ENCODE results near the gene CCT5.

CCT5 gene

GRCh38 chr5:10253390-10253789 lies 3.3 kb downstream of the CCT5 start:
- Histone ChIP-seq H2AFZ (ENCODE audit: low read depth, low read length) (no peak overlapping the region), H3K4me1 (ENCODE audit: insufficient read depth, low read length) (peaks cover 13% of the 10 kb centered on the region), H3K27me3 (ENCODE audit: insufficient read depth, low read length) (no peaks in the 10 kb centered on the region), H3K4me3 (ENCODE audit: low read length) (no peak overlapping the region), H3K36me3 (ENCODE audit: insufficient read depth, low read length) (peaks cover 57% of the 10 kb centered on the region), H3K9me3 (ENCODE audit: low read length) (no peaks in the 10 kb centered on the region)

GRCh38 chr5:10254686-10255085 lies 4.6 kb downstream of the CCT5 start:
- Histone ChIP-seq H3K36me3 (ENCODE audit: insufficient read depth, low read length) (peaks cover 70% of the 10 kb centered on the region), H3K27me3 (ENCODE audit: insufficient read depth, low read length) (no peaks in the 10 kb centered on the region), H3K4me1 (ENCODE audit: insufficient read depth, low read length) (peaks cover 10% of the 10 kb centered on the region), H2AFZ (ENCODE audit: low read depth, low read length) (no peak overlapping the region), H3K9me3 (ENCODE audit: low read length) (no peaks in the 10 kb centered on the region), H3K4me3 (ENCODE audit: low read length) (no peak overlapping the region)

- Histone ChIP-seq H3K9me3 (ENCODE audit: low read length) (no peaks in the 10 kb centered on the region), H3K36me3 (ENCODE audit: insufficient read depth, low read length) (peaks cover 94% of the 10 kb centered on the region), H3K27me3 (ENCODE audit: insufficient read depth, low read length) (no peaks in the 10 kb centered on the region), H2AFZ (ENCODE audit: low read depth, low read length) (no peak overlapping the region), H3K4me1 (ENCODE audit: insufficient read depth, low read length) (no peaks in the 10 kb centered on the region), H3K4me3 (ENCODE audit: low read length) (no peak overlapping the region)
Observed at GRCh38 chr5:10257870-10258269, 7.8 kb downstream of the CCT5 start.

DNA sequence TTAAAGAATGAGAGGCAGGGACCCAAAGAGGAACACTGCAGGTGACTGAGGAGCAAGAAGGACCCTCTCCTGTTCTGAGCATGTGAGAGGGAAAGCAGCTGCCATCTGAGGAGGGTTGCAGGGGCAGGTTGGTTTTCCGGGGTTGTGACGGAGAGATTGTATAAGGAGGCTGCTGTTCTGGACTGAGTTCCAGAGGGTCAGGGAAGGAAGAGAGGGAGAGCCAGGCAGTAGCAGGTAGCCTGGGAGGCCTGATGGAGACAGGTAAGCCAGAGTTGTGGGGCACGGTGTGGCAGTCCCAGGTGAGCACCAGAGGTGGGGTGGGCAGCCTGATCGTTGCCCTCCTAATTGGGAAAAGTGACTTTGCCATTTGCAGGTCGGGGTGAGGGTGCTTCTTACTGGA lies 9.8 kb downstream of the CCT5 start:
- Histone ChIP-seq H3K4me3 (ENCODE audit: low read length) (no peak overlapping the region), H2AFZ (ENCODE audit: low read depth, low read length) (no peak overlapping the region), H3K4me1 (ENCODE audit: insufficient read depth, low read length) (no peaks in the 10 kb centered on the region), H3K9me3 (ENCODE audit: low read length) (no peaks in the 10 kb centered on the region), H3K36me3 (ENCODE audit: insufficient read depth, low read length) (peaks cover 97% of the 10 kb centered on the region), H3K27me3 (ENCODE audit: insufficient read depth, low read length) (no peaks in the 10 kb centered on the region)

- no peaks in the 10 kb centered on the region for H3K27me3 ChIP-seq (ENCODE audit: insufficient read depth, low read length)
- H3K36me3 ChIP-seq (ENCODE audit: insufficient read depth, low read length), result peaks cover 97% of the 10 kb centered on the region
- H3K4me3 ChIP-seq (ENCODE audit: low read length), result no peak overlapping the region
- H3K4me1 ChIP-seq (ENCODE audit: insufficient read depth, low read length), result no peaks in the 10 kb centered on the region
- H2AFZ ChIP-seq (ENCODE audit: low read depth, low read length), result no peak overlapping the region
- no peaks in the 10 kb centered on the region for H3K9me3 ChIP-seq (ENCODE audit: low read length)
Observed at GRCh38 chr5:10261065-10261464, 11.0 kb downstream of the CCT5 start.

DNA sequence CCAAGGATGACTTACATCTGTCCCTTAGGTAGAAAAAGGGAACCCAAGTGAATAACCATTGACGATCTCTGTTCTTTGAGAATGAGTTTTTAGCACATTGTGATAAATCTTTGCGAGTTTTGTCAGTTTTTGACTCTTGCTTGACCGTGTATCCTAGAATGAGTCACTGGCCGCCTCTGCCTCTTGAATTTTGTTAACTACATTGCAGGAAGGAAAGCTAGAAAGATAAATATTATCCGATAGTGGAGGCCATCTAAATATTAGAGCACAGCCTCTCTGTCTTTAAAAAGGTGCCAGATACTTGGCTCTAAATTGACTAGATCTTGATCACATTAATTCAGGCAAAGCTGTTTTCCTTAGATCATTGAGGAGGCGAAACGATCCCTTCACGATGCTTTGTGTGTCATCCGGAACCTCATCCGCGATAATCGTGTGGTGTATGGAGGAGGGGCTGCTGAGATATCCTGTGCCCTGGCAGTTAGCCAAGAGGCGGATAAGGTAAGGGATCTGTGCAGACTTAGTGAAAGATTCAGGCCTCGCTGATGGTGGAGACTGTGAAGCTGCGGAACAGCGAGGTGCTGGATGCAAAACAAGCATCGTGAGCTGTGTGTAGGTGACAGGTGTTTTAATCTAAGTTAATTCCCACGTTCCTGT lies 12.2 kb downstream of the CCT5 start:
- H3K27me3 ChIP-seq (ENCODE audit: insufficient read depth, low read length), result no peaks in the 10 kb centered on the region
- peaks cover 90% of the 10 kb centered on the region for H3K36me3 ChIP-seq (ENCODE audit: insufficient read depth, low read length)
- no peak overlapping the region for H3K4me3 ChIP-seq (ENCODE audit: low read length)
- no peak overlapping the region for H2AFZ ChIP-seq (ENCODE audit: low read depth, low read length)
- H3K9me3 ChIP-seq (ENCODE audit: low read length), result no peaks in the 10 kb centered on the region
- H3K4me1 ChIP-seq (ENCODE audit: insufficient read depth, low read length), result no peaks in the 10 kb centered on the region

- Histone ChIP-seq H3K9me3 (ENCODE audit: low read length) (no peaks in the 10 kb centered on the region), H3K4me1 (ENCODE audit: insufficient read depth, low read length) (no peaks in the 10 kb centered on the region), H3K36me3 (ENCODE audit: insufficient read depth, low read length) (peaks cover 83% of the 10 kb centered on the region), H3K4me3 (ENCODE audit: low read length) (no peak overlapping the region), H2AFZ (ENCODE audit: low read depth, low read length) (no peak overlapping the region), H3K27me3 (ENCODE audit: insufficient read depth, low read length) (no peaks in the 10 kb centered on the region)
Observed at GRCh38 chr5:10262995-10263394, 12.9 kb downstream of the CCT5 start.

- H3K4me1 ChIP-seq (ENCODE audit: insufficient read depth, low read length), result no peaks in the 10 kb centered on the region
- H3K36me3 ChIP-seq (ENCODE audit: insufficient read depth, low read length), result peaks cover 67% of the 10 kb centered on the region
- no peak overlapping the region for H3K4me3 ChIP-seq (ENCODE audit: low read length)
Observed at GRCh38 chr5:10264604-10265003, 14.5 kb downstream of the CCT5 start.

GRCh38 chr5:10265245-10266109 lies 15.4 kb downstream of the CCT5 start:
- no peaks in the 10 kb centered on the region for H3K27me3 ChIP-seq (ENCODE audit: insufficient read depth, low read length)
- no peaks in the 10 kb centered on the region for H3K9me3 ChIP-seq (ENCODE audit: low read length)
- H2AFZ ChIP-seq (ENCODE audit: low read depth, low read length), result no peak overlapping the region
- no peaks in the 10 kb centered on the region for H3K4me1 ChIP-seq (ENCODE audit: insufficient read depth, low read length)
- peaks cover 58% of the 10 kb centered on the region for H3K36me3 ChIP-seq (ENCODE audit: insufficient read depth, low read length)
- H3K4me3 ChIP-seq (ENCODE audit: low read length), result no peak overlapping the region

More at GRCh38 chr5:10264604-10265003, 14.5 kb downstream of the CCT5 start:
- H3K9me3 ChIP-seq (ENCODE audit: low read length), result no peaks in the 10 kb centered on the region
- no peaks in the 10 kb centered on the region for H3K27me3 ChIP-seq (ENCODE audit: insufficient read depth, low read length)
- H2AFZ ChIP-seq (ENCODE audit: low read depth, low read length), result no peak overlapping the region

GRCh38 chr5:10266137-10266536 lies 16.1 kb downstream of the CCT5 start:
- no peak overlapping the region for H3K4me3 ChIP-seq (ENCODE audit: low read length)
- peaks cover 51% of the 10 kb centered on the region for H3K36me3 ChIP-seq (ENCODE audit: insufficient read depth, low read length)
- no peaks in the 10 kb centered on the region for H3K4me1 ChIP-seq (ENCODE audit: insufficient read depth, low read length)
- no peaks in the 10 kb centered on the region for H3K27me3 ChIP-seq (ENCODE audit: insufficient read depth, low read length)
- no peak overlapping the region for H2AFZ ChIP-seq (ENCODE audit: low read depth, low read length)
- no peaks in the 10 kb centered on the region for H3K9me3 ChIP-seq (ENCODE audit: low read length)

- H3K4me3 ChIP-seq (ENCODE audit: low read length), result no peak overlapping the region
Observed at GRCh38 chr5:10266839-10267238, 16.8 kb downstream of the CCT5 start.

DNA sequence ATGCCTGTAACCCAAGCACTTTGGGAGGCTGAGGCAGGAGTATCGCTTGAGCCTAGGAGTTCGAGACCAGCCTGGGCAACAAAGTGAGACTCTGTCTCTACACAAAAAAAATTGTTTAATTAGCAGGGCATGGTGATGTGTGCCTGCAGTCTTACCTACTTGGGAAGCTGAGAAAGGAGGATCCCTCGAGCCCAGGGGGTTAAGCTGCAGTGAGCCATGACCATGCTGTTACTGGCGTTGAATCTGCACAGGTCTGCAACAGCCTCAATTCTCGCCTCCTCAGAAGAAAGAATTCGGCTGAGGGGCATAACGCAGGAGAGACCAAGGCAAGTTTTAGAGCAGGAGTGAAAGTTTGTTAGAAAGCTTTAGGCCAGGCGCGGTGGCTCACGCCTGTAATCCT lies 18.0 kb downstream of the CCT5 start:
- Histone ChIP-seq H3K9me3 (ENCODE audit: low read length) (no peaks in the 10 kb centered on the region), H3K4me3 (ENCODE audit: low read length) (no peak overlapping the region), H3K4me1 (ENCODE audit: insufficient read depth, low read length) (no peaks in the 10 kb centered on the region), H3K27me3 (ENCODE audit: insufficient read depth, low read length) (no peaks in the 10 kb centered on the region), H2AFZ (ENCODE audit: low read depth, low read length) (no peak overlapping the region), H3K36me3 (ENCODE audit: insufficient read depth, low read length) (peaks cover 32% of the 10 kb centered on the region)

More at GRCh38 chr5:10266839-10267238, 16.8 kb downstream of the CCT5 start:
- peaks cover 44% of the 10 kb centered on the region for H3K36me3 ChIP-seq (ENCODE audit: insufficient read depth, low read length)
- H3K27me3 ChIP-seq (ENCODE audit: insufficient read depth, low read length), result no peaks in the 10 kb centered on the region
- H3K9me3 ChIP-seq (ENCODE audit: low read length), result no peaks in the 10 kb centered on the region
- H2AFZ ChIP-seq (ENCODE audit: low read depth, low read length), result no peak overlapping the region
- no peaks in the 10 kb centered on the region for H3K4me1 ChIP-seq (ENCODE audit: insufficient read depth, low read length)

DNA sequence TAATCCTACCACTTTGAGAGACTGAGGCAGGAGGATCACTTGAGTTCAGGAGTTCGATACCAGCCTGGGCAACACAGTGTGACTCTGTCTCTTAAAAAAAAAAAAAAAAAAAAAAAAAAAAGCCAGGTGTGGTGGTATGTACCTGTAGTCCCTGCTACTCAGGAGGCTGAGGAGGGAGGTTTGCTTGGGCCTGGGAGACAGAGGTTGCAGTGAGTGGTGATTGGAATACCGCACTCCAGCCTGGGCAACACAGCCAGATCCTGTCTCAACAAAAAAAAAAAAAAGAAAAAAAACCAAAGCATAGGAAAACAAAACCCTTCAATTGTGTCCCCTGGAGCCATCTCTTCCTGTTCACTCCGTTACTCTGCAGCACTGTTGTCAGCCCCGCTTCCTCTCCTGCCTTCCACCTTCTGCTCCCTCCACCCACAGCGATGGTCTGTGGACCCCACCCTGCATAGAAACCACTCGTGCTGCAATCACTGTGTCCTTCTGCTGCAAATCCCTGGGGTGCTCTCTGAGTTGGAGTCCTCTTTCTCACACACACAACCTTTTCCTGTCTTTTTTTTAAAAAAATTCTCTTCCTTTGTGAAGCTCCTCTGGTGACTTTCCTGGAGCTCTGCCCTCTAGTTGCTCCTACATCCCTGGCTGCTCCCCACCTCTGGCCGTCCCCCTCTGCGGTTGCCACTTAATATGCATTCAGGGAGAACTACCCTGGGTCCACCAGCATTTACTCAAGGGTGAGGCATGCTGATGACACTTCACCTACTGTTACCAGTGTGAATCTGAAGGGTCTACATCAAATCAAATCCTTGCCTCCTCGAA lies 22.2 kb downstream of the CCT5 start:
- Histone ChIP-seq H3K9me3 (ENCODE audit: low read length) (no peaks in the 10 kb centered on the region), H3K4me3 (ENCODE audit: low read length) (no peak overlapping the region), H3K27me3 (ENCODE audit: insufficient read depth, low read length) (no peaks in the 10 kb centered on the region), H3K4me1 (ENCODE audit: insufficient read depth, low read length) (no peaks in the 10 kb centered on the region), H3K36me3 (ENCODE audit: insufficient read depth, low read length) (no peaks in the 10 kb centered on the region), H2AFZ (ENCODE audit: low read depth, low read length) (no peak overlapping the region)

Measured in neuron (in vitro differentiated cells).